ENCODE results near the gene TSPAN4. TPM values are rescaled to one million over a fixed set of nuclear protein-coding genes. Genes with fewer than 3 reads are reported as not detected.

Gene TSPAN4
- total and polyA plus RNA-seq, 2 of the 13 experiments (the other 11 are each of a cell fraction or from before 2014, with no cell fraction given): 31.7 to 68.3 TPM

- TF ChIP-seq MAZ (IDR thresholded peaks at IDR 0.05; ENCODE audit: borderline replicate concordance, low read depth, low read length) (no peak; the same call in 1 of the 2 replicates), MAZ (CRISPR knock-in tag; IDR thresholded peaks at IDR 0.05; ENCODE audit: low read depth) (peak; percentile 34; the same call in 1 of the 2 replicates), ZNF275 (CRISPR knock-in tag; IDR thresholded peaks at IDR 0.05; ENCODE audit: borderline replicate concordance) (no peak), ZSCAN20 (CRISPR knock-in tag; IDR thresholded peaks at IDR 0.05; ENCODE audit: borderline replicate concordance) (peak; percentile 62; the same call in 1 of the 2 replicates), ZSCAN5A (CRISPR knock-in tag; IDR thresholded peaks at IDR 0.05; ENCODE audit: borderline replicate concordance) (no peak), TFE3 (CRISPR knock-in tag; IDR thresholded peaks at IDR 0.05) (no peak), HNRNPUL1 (IDR thresholded peaks at IDR 0.05; ENCODE audit: low read depth, low read length) (no peak), ARHGAP35 (CRISPR knock-in tag; IDR thresholded peaks at IDR 0.05; ENCODE audit: borderline replicate concordance) (no peak; the same call in 1 of the 2 replicates), POGK (CRISPR knock-in tag; conservative IDR thresholded peaks at IDR 0.05) (peak; percentile 39; the same call in 1 of the 2 replicates), ZMAT3 (CRISPR knock-in tag; conservative IDR thresholded peaks at IDR 0.05) (no peak), HMGA1 (CRISPR knock-in tag; conservative IDR thresholded peaks at IDR 0.05) (no peak), JDP2 (CRISPR knock-in tag; IDR thresholded peaks at IDR 0.05; ENCODE audit: borderline replicate concordance) (no peak; the same call in 1 of the 2 replicates), ZNF883 (CRISPR knock-in tag; IDR thresholded peaks at IDR 0.05; ENCODE audit: not compliant biosample characterization) (peak; percentile 55), ZNF354B (CRISPR knock-in tag; IDR thresholded peaks at IDR 0.05) (no peak; the same call in 1 of the 2 replicates), HDAC6 (IDR thresholded peaks at IDR 0.05; ENCODE audit: low read depth, low read length) (no peak), RFX5 (IDR thresholded peaks at IDR 0.05; ENCODE audit: low read depth, low read length) (no peak), MYC (CRISPR knock-in tag; IDR thresholded peaks at IDR 0.05; ENCODE audit: borderline replicate concordance) (no peak; the same call in none of the 2 replicates), SATB2 (CRISPR knock-in tag; IDR thresholded peaks at IDR 0.05) (no peak), ZBTB3 (CRISPR knock-in tag; IDR thresholded peaks at IDR 0.05; ENCODE audit: borderline replicate concordance, low read depth) (no peak; the same call in 1 of the 2 replicates), ZNF101 (CRISPR knock-in tag; IDR thresholded peaks at IDR 0.05; ENCODE audit: borderline replicate concordance, low read depth) (0 out of 2 replicates have a peak, but pooled peaks have one; percentile 45), MIER3 (CRISPR knock-in tag; IDR thresholded peaks at IDR 0.05; ENCODE audit: borderline replicate concordance) (no peak), ZMYM2 (CRISPR knock-in tag; IDR thresholded peaks at IDR 0.05) (no peak), PRMT3 (CRISPR knock-in tag; IDR thresholded peaks at IDR 0.05; ENCODE audit: borderline replicate concordance, low read depth) (no peak)
Observed at GRCh38 chr11:819129-819931, 23.3 kb upstream of the TSPAN4 start (continued).
